ENCODE results near the gene RTEL1. TPM values are rescaled to one million over a fixed set of nuclear protein-coding genes. Genes with fewer than 3 reads are reported as not detected.

Gene RTEL1
- total RNA-seq, 1 experiment from 2014 or later = 43.0 TPM

DNA sequence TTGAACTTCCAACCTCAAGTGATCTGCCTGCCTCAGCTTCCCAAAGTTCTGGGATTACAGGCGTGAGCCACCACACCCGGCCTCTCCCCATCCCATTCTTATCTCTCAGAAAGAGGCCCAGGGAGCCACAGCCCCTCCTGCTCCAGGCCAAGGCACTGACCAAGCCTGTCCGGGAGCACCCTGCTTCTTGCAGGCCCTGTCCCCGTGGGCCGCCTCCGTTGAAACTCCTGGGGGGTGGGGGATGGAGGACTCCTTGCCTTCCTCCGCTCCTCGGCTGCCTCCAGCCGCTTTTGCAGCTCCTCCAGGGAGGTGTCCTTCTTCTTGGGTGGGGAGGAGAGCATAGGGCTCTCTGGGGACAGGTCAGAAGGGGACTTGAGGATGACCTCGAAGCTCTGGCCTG is 14.6 kb upstream of the RTEL1 start:
- H3K36me3 ChIP-seq (ENCODE audit: low read depth, low read length) = no peaks in the 10 kb centered on the region
- no TSS peak for BruUV-seq (replicated peaks)
- DNase-seq (no peak), ATAC-seq (no peak)
- no peaks in the 10 kb centered on the region for H3K79me2 ChIP-seq (ENCODE audit: low read length)
- no peaks in the 10 kb centered on the region for H3K9me3 ChIP-seq (ENCODE audit: low read length)
- ChIA-PET POLR2A (ENCODE audit: unreplicated experiment) (no interaction called here), CTCF (no interaction called here)
- no peak overlapping the region for H3K9ac ChIP-seq (ENCODE audit: low read length)
- H2AFZ ChIP-seq (ENCODE audit: low read length) = no peak overlapping the region
- TF ChIP-seq, protein P1, sequence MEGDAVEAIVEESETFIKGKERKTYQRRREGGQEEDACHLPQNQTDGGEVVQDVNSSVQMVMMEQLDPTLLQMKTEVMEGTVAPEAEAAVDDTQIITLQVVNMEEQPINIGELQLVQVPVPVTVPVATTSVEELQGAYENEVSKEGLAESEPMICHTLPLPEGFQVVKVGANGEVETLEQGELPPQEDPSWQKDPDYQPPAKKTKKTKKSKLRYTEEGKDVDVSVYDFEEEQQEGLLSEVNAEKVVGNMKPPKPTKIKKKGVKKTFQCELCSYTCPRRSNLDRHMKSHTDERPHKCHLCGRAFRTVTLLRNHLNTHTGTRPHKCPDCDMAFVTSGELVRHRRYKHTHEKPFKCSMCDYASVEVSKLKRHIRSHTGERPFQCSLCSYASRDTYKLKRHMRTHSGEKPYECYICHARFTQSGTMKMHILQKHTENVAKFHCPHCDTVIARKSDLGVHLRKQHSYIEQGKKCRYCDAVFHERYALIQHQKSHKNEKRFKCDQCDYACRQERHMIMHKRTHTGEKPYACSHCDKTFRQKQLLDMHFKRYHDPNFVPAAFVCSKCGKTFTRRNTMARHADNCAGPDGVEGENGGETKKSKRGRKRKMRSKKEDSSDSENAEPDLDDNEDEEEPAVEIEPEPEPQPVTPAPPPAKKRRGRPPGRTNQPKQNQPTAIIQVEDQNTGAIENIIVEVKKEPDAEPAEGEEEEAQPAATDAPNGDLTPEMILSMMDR (conservative IDR thresholded peaks at IDR 0.05; ENCODE audit: low read depth, low read length) = no peak
- no peak for TF ChIP-seq EZH2 (IDR thresholded peaks at IDR 0.05; ENCODE audit: low read length, unreplicated experiment)
- TF ChIP-seq EZH2phosphoT487 (IDR thresholded peaks at IDR 0.05; ENCODE audit: borderline replicate concordance, low read length) = no peak
- H3K9me2 ChIP-seq (replicated peaks; ENCODE audit: low read length) = no peaks in the 10 kb centered on the region
- no peak overlapping the region for H3K4me2 ChIP-seq (ENCODE audit: low read length)
- peaks cover 6% of the 10 kb centered on the region for H3K4me1 ChIP-seq (ENCODE audit: insufficient read depth, low read length)
- intact Hi-C loops (cut with micrococcal nuclease) = loop anchor here (5.0 kb wide), 2 partner anchors 61 to 106 kb away; partner anchors contain the start of gene PTK6
- H3K4me3 ChIP-seq (ENCODE audit: low read length) = no peak overlapping the region
- no peak overlapping the region for H3K27ac ChIP-seq (ENCODE audit: low read length)
- H3F3A ChIP-seq (ENCODE audit: low read length, unreplicated experiment) = no peaks in the 10 kb centered on the region
- no peaks in the 10 kb centered on the region for H3K27me3 ChIP-seq (ENCODE audit: low read length)
- H4K20me1 ChIP-seq (ENCODE audit: low read length) = no peaks in the 10 kb centered on the region

DNA sequence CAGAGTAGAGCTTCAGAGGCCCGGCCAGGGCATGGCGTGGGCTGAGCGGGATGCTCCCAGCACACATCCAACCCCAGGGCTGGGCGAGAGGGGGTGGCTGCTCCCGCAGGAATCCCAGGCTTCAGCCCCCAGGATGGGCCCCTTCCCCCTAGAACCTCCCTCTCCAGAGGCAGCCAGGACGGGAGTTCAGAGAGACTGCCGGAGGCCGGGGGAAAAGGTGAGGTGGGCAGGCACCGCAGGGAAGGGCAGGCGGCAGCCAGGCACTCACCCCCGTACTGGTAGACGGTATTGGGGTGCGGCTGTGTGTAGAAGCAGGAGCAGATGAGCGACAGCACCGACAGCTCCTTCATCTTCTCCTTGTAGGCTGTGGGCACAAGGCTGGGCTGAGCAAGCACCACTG is 14.2 kb upstream of the RTEL1 start:
- TF ChIP-seq EZH2 (IDR thresholded peaks at IDR 0.05; ENCODE audit: low read length, unreplicated experiment) (no peak), EZH2phosphoT487 (IDR thresholded peaks at IDR 0.05; ENCODE audit: borderline replicate concordance, low read length) (no peak)
- TF ChIP-seq, protein P1 (conservative IDR thresholded peaks at IDR 0.05; ENCODE audit: low read depth, low read length) = no peak
- BruUV-seq (replicated peaks) = no TSS peak
- Histone ChIP-seq H3K4me3 (ENCODE audit: low read length) (no peak overlapping the region), H3K9me2 (replicated peaks; ENCODE audit: low read length) (no peaks in the 10 kb centered on the region), H3K36me3 (ENCODE audit: low read depth, low read length) (no peaks in the 10 kb centered on the region), H3F3A (ENCODE audit: low read length, unreplicated experiment) (no peaks in the 10 kb centered on the region), H3K4me1 (ENCODE audit: insufficient read depth, low read length) (peaks cover 6% of the 10 kb centered on the region), H3K4me2 (ENCODE audit: low read length) (no peak overlapping the region), H3K27ac (ENCODE audit: low read length) (no peak overlapping the region), H3K27me3 (ENCODE audit: low read length) (no peaks in the 10 kb centered on the region), H3K9me3 (ENCODE audit: low read length) (no peaks in the 10 kb centered on the region), H2AFZ (ENCODE audit: low read length) (no peak overlapping the region), H3K79me2 (ENCODE audit: low read length) (no peaks in the 10 kb centered on the region), H3K9ac (ENCODE audit: low read length) (no peak overlapping the region), H4K20me1 (ENCODE audit: low read length) (no peaks in the 10 kb centered on the region)
- no peak for ATAC-seq
- POLR2A ChIA-PET (ENCODE audit: unreplicated experiment) = no interaction called here
- DNase-seq = no peak
- intact Hi-C loops (cut with micrococcal nuclease) = loop anchor here (5.0 kb wide), 2 partner anchors 62 to 107 kb away; partner anchors contain the start of gene PTK6
- CTCF ChIA-PET = no interaction called here

DNA sequence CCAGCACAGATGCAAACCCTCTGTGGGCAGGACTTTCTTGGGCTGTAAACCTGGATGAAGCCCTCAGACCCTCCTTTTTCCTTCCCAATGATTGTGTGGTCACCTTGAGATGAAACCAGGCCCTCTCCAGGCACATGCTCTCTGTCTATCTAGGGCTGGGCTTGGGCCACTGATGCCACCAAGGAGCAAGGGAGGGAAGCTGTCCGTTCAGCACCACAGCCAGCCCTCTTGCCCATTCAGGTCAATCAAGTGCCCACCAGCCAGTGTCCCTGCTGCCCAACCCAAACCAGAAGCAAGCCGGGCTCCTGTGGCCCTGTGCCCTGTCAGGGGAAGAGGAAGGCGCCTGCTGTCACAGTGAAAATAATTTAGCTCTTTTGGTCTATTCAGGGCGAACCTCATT is 12.9 kb upstream of the RTEL1 start:
- no peaks in the 10 kb centered on the region for H3K36me3 ChIP-seq (ENCODE audit: low read depth, low read length)
- no peak overlapping the region for H2AFZ ChIP-seq (ENCODE audit: low read length)
- no peak for DNase-seq
- no TSS peak for BruUV-seq (replicated peaks)
- no peaks in the 10 kb centered on the region for H4K20me1 ChIP-seq (ENCODE audit: low read length)
- no peaks in the 10 kb centered on the region for H3F3A ChIP-seq (ENCODE audit: low read length, unreplicated experiment)
- POLR2A ChIA-PET (ENCODE audit: unreplicated experiment) = no interaction called here
- no peak for ATAC-seq
- no peaks in the 10 kb centered on the region for H3K9me3 ChIP-seq (ENCODE audit: low read length)
- H3K4me2 ChIP-seq (ENCODE audit: low read length) = no peak overlapping the region
- no peak for TF ChIP-seq EZH2phosphoT487 (IDR thresholded peaks at IDR 0.05; ENCODE audit: borderline replicate concordance, low read length)
- TF ChIP-seq, protein P1 (conservative IDR thresholded peaks at IDR 0.05; ENCODE audit: low read depth, low read length) = no peak
- TF ChIP-seq EZH2 (IDR thresholded peaks at IDR 0.05; ENCODE audit: low read length, unreplicated experiment) = no peak
- H3K4me3 ChIP-seq (ENCODE audit: low read length) = no peak overlapping the region
- no peak overlapping the region for H3K9ac ChIP-seq (ENCODE audit: low read length)
- H3K27ac ChIP-seq (ENCODE audit: low read length) = no peak overlapping the region
- H3K4me1 ChIP-seq (ENCODE audit: insufficient read depth, low read length) = peaks cover 6% of the 10 kb centered on the region
- CTCF ChIA-PET = no interaction called here
- H3K79me2 ChIP-seq (ENCODE audit: low read length) = no peaks in the 10 kb centered on the region
- intact Hi-C loops (cut with micrococcal nuclease) = no loop called here
- no peaks in the 10 kb centered on the region for H3K9me2 ChIP-seq (replicated peaks; ENCODE audit: low read length)
- H3K27me3 ChIP-seq (ENCODE audit: low read length) = no peaks in the 10 kb centered on the region
